Panc1 (cell line): Measurements from ENCODE around the gene ADARB1. TPM values are rescaled to one million over a fixed set of nuclear protein-coding genes. Genes with fewer than 3 reads are reported as not detected.

Source experiments
- ATAC-seq: fragments of 200-7000 bp; cut with Tn5 transposase; 2 replicates; pipeline ENCODE4 v1.9.1; 2020; ENCODE audit warnings: mild to moderate bottlenecking, moderate library complexity
- BruUV-seq: library from RNA; stranded (reverse); fragments of 400-500 nt; replicated peaks from 2 replicates; lab custom pipeline; 2021; lab: Mats Ljungman, UMichigan
- CTCF ChIA-PET: fragments of 300-600 bp; sonication (Branson Sonifier 250); formaldehyde crosslinking; loops from one replicate; lab custom pipeline; 2022; ENCODE audit warnings: antibody characterized with exemption; lab: Charles Lee
- POLR2A ChIA-PET: fragments of 300-600 bp; sonication (Branson Sonifier 250); formaldehyde crosslinking; loops from one replicate; lab custom pipeline; 2022; ENCODE audit warnings: antibody characterized with exemption; lab: Charles Lee
- DNase-seq: peaks from one replicate; pipeline ENCODE4 v3.0.0-alpha.2; 2010; ENCODE audit warnings: low read depth, low spot score
- H3K27ac ChIP-seq: 2 replicates; pipeline ENCODE4 v1.5.1; 2011; ENCODE audit warnings: mild to moderate bottlenecking, low read length, inconsistent platforms
- H3K27me3 ChIP-seq: fragments of 200-500 bp; sonication (Bioruptor generic); 2 replicates; pipeline ENCODE4 v1.6.0; 2014; ENCODE audit warnings: low read length, inconsistent platforms; ENCODE audit not compliant: control insufficient read depth, insufficient read depth
- H3K36me3 ChIP-seq: fragments of 200-500 bp; sonication (Bioruptor generic); 2 replicates; pipeline ENCODE4 v1.5.1; 2014; ENCODE audit warnings: inconsistent platforms, mild to moderate bottlenecking, low read length, moderate library complexity; ENCODE audit not compliant: control insufficient read depth, insufficient read depth
- H3K4me1 ChIP-seq: 2 replicates; pipeline ENCODE4 v1.5.1; 2011; ENCODE audit warnings: inconsistent platforms, mild to moderate bottlenecking, low read length, moderate library complexity; ENCODE audit not compliant: control insufficient read depth, insufficient read depth
- H3K4me3 ChIP-seq, 2 experiments: 2 replicates each; pipeline ENCODE4 v1.5.1; 2011 to 2012; ENCODE audit warnings: low read depth in 2 of 2, low read length in 2 of 2, mild to moderate bottlenecking in 2 of 2, inconsistent platforms in 1 of 2, moderate library complexity in 1 of 2
- H3K9me3 ChIP-seq: fragments of 200-500 bp; sonication (Bioruptor generic); 2 replicates; pipeline ENCODE4 v1.5.1; 2014; ENCODE audit warnings: low read depth, mild to moderate bottlenecking, inconsistent platforms, low read length, moderate library complexity; ENCODE audit not compliant: control insufficient read depth, insufficient read depth
- CTCF ChIP-seq: fragments of 450-650 bp; IDR thresholded peaks from 2 replicates; pipeline ENCODE4 v1.5.1; 2017; ENCODE audit warnings: mild to moderate bottlenecking
- POLR2AphosphoS5 ChIP-seq: IDR thresholded peaks from 2 replicates; pipeline ENCODE4 v1.6.1; 2012; ENCODE audit warnings: mild to moderate bottlenecking, low read depth, low read length, moderate library complexity
- SIN3A ChIP-seq: IDR thresholded peaks from 2 replicates; pipeline ENCODE4 v1.6.1; 2012; ENCODE audit warnings: low read depth, mild to moderate bottlenecking, low read length, moderate library complexity, borderline replicate concordance; ENCODE audit not compliant: insufficient read depth
- TCF7L2 ChIP-seq: IDR thresholded peaks from 2 replicates; pipeline ENCODE4 v1.6.1; 2011; ENCODE audit warnings: mild to moderate bottlenecking, low read depth, low read length, inconsistent platforms
- in situ Hi-C: cut with HindIII; loops from 2 replicates; pipeline ENCODE4 v1.10.0; 2016; ENCODE audit warnings: low sequenced_read_pairs, low pct_unique_long_range_greater_than_20kb
- intact Hi-C: fragments of 100-400 bp; cut with micrococcal nuclease; formaldehyde crosslinking; loops from one replicate; pipeline ENCODE4 v1.10.0; 2022; ENCODE audit not compliant: unreplicated experiment
- total RNA-seq: library from RNA; stranded (reverse); gene quantifications from one replicate; pipeline ENCODE4 v1.2.1, GENCODE V29; 2021; ENCODE audit not compliant: unreplicated experiment
- TF ChIP-seq, protein P1 (sequence below), 2 experiments: IDR thresholded peaks; 2 replicates each; pipeline ENCODE4 v1.6.1; 2011 to 2012; ENCODE audit warnings: low read depth in 2 of 2, control low read depth in 1 of 2, low read length in 1 of 2, mild to moderate bottlenecking in 1 of 2, moderate library complexity in 1 of 2; ENCODE audit not compliant: insufficient read depth in 1 of 2

The ADARB1 gene
- total RNA-seq, 1 experiment from 2014 or later = 15.0 TPM

- in situ Hi-C loops = no loop called here
- Histone ChIP-seq H3K4me1 (no peaks in the 10 kb centered on the region), H3K36me3 (no peaks in the 10 kb centered on the region), H3K27me3 (no peaks in the 10 kb centered on the region), H3K4me3 (no peak overlapping the region), H3K27ac (no peak overlapping the region), H3K9me3 (no peaks in the 10 kb centered on the region)
- TF ChIP-seq CTCF (no peak), TCF7L2 (no peak), SIN3A (no peak), POLR2AphosphoS5 (no peak)
- TF ChIP-seq, protein P1, sequence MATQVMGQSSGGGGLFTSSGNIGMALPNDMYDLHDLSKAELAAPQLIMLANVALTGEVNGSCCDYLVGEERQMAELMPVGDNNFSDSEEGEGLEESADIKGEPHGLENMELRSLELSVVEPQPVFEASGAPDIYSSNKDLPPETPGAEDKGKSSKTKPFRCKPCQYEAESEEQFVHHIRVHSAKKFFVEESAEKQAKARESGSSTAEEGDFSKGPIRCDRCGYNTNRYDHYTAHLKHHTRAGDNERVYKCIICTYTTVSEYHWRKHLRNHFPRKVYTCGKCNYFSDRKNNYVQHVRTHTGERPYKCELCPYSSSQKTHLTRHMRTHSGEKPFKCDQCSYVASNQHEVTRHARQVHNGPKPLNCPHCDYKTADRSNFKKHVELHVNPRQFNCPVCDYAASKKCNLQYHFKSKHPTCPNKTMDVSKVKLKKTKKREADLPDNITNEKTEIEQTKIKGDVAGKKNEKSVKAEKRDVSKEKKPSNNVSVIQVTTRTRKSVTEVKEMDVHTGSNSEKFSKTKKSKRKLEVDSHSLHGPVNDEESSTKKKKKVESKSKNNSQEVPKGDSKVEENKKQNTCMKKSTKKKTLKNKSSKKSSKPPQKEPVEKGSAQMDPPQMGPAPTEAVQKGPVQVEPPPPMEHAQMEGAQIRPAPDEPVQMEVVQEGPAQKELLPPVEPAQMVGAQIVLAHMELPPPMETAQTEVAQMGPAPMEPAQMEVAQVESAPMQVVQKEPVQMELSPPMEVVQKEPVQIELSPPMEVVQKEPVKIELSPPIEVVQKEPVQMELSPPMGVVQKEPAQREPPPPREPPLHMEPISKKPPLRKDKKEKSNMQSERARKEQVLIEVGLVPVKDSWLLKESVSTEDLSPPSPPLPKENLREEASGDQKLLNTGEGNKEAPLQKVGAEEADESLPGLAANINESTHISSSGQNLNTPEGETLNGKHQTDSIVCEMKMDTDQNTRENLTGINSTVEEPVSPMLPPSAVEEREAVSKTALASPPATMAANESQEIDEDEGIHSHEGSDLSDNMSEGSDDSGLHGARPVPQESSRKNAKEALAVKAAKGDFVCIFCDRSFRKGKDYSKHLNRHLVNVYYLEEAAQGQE (IDR thresholded peaks at IDR 0.05; ENCODE audit: insufficient read depth in 1 of 2, low read depth in 2 of 2, low read length in 1 of 2) = no peak
- ATAC-seq (no peak), DNase-seq (no peak)
- BruUV-seq = no TSS peak
- ChIA-PET CTCF (no interaction called here), POLR2A (no interaction called here)
- intact Hi-C loops = no loop called here
These were observed 86.9 kb downstream of the ADARB1 start for GRCh38 chr21:45161038-45161945.

GRCh38 chr21:45162115-45162514 is 87.7 kb downstream of the ADARB1 start:
- CTCF ChIA-PET = no interaction called here
- no peak overlapping the region for H3K4me3 ChIP-seq
- no peaks in the 10 kb centered on the region for H3K36me3 ChIP-seq
- no peak overlapping the region for H3K27ac ChIP-seq
- H3K27me3 ChIP-seq = no peaks in the 10 kb centered on the region
- intact Hi-C loops = no loop called here
- no peaks in the 10 kb centered on the region for H3K4me1 ChIP-seq
- in situ Hi-C loops = no loop called here
- ATAC-seq = no peak
- H3K9me3 ChIP-seq = no peaks in the 10 kb centered on the region
- no peak for DNase-seq
- POLR2A ChIA-PET = no interaction called here
- BruUV-seq = no TSS peak
- no peak for TF ChIP-seq SIN3A
- no peak for TF ChIP-seq POLR2AphosphoS5
- TF ChIP-seq TCF7L2 = no peak
- TF ChIP-seq CTCF = no peak
- TF ChIP-seq, protein P1 (IDR thresholded peaks at IDR 0.05; ENCODE audit: insufficient read depth in 1 of 2, low read depth in 2 of 2, low read length in 1 of 2) = no peak
